Calu3 (cell line): ENCODE data around the gene HCN1. TPM values are rescaled to one million over a fixed set of nuclear protein-coding genes. Genes with fewer than 3 reads are reported as not detected.

Source experiments
- BruUV-seq: library from RNA; stranded (reverse); fragments of 400-500 nt; replicated peaks from 2 replicates; lab custom pipeline; 2021; lab: Mats Ljungman, UMichigan
- CTCF ChIA-PET: fragments of 300-600 bp; sonication (Branson Sonifier 250); formaldehyde crosslinking; loops from one replicate; lab custom pipeline; 2022; ENCODE audit warnings: antibody characterized with exemption; lab: Charles Lee
- DNase-seq: peaks from one replicate; pipeline ENCODE4 v3.0.0; 2022
- H3K27ac Mint-ChIP-seq: one replicate; pipeline ENCODE4 v1.8.0; 2022; ENCODE audit warnings: mixed read lengths; ENCODE audit not compliant: unreplicated experiment
- H3K27me3 Mint-ChIP-seq: one replicate; pipeline ENCODE4 v1.8.0; 2022; ENCODE audit warnings: mixed read lengths; ENCODE audit not compliant: unreplicated experiment
- H3K36me3 Mint-ChIP-seq: one replicate; pipeline ENCODE4 v1.8.0; 2022; ENCODE audit warnings: mild to moderate bottlenecking, moderate library complexity, mixed read lengths; ENCODE audit not compliant: insufficient read depth, unreplicated experiment
- H3K4me1 Mint-ChIP-seq: one replicate; pipeline ENCODE4 v1.8.0; 2022; ENCODE audit warnings: mild to moderate bottlenecking, low read depth, mixed read lengths; ENCODE audit not compliant: unreplicated experiment
- H3K4me3 Mint-ChIP-seq: one replicate; pipeline ENCODE4 v1.8.0; 2022; ENCODE audit warnings: mild to moderate bottlenecking, low read depth, moderate library complexity, mixed read lengths; ENCODE audit not compliant: unreplicated experiment
- H3K9me3 Mint-ChIP-seq: one replicate; pipeline ENCODE4 v1.8.0; 2022; ENCODE audit warnings: low read depth, mixed read lengths; ENCODE audit not compliant: unreplicated experiment
- intact Hi-C: fragments of 100-400 bp; cut with micrococcal nuclease; formaldehyde crosslinking; loops from one replicate; pipeline ENCODE4 v1.10.0; 2022; ENCODE audit not compliant: unreplicated experiment
- total RNA-seq: library from RNA; stranded (reverse); gene quantifications from 2 replicates; pipeline ENCODE4 v1.2.3, GENCODE V29; 2022
- TF ChIP-seq, protein P1 (sequence below): fragments of 200-600 bp; IDR thresholded peaks from one replicate; pipeline ENCODE4 v1.8.0; 2022; ENCODE audit warnings: antibody characterized with exemption; ENCODE audit not compliant: unreplicated experiment

HCN1 gene
- total RNA-seq, 1 experiment from 2014 or later = not detected

DNA sequence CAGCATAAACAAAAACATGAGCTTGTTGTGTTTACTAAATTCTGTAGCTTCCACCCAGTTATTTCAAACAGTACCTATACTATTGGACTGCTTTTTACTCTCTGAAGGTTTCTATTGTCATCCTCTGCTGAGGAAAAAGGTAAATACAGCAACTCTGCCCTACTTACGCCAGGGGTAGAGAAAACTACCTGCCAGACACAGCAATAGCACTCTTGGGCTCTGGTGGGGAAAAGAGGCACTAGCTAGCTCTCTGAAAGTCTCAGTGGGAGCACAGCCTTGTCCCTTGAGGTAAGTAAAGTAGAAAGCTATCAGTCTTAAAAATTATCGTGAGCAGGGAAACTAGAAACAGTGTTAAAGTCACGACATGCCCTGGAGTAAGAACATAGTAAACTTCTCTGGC is 3.7 kb downstream of the HCN1 start:
- CTCF ChIA-PET = no interaction called here
- Mint-ChIP-seq H3K4me1 (no peaks in the 10 kb centered on the region), H3K27ac (no peak overlapping the region), H3K27me3 (no peaks in the 10 kb centered on the region), H3K4me3 (no peak overlapping the region), H3K36me3 (no peaks in the 10 kb centered on the region), H3K9me3 (peaks cover 10% of the 10 kb centered on the region)
- TF ChIP-seq, protein P1, sequence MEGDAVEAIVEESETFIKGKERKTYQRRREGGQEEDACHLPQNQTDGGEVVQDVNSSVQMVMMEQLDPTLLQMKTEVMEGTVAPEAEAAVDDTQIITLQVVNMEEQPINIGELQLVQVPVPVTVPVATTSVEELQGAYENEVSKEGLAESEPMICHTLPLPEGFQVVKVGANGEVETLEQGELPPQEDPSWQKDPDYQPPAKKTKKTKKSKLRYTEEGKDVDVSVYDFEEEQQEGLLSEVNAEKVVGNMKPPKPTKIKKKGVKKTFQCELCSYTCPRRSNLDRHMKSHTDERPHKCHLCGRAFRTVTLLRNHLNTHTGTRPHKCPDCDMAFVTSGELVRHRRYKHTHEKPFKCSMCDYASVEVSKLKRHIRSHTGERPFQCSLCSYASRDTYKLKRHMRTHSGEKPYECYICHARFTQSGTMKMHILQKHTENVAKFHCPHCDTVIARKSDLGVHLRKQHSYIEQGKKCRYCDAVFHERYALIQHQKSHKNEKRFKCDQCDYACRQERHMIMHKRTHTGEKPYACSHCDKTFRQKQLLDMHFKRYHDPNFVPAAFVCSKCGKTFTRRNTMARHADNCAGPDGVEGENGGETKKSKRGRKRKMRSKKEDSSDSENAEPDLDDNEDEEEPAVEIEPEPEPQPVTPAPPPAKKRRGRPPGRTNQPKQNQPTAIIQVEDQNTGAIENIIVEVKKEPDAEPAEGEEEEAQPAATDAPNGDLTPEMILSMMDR = no peak
- no TSS peak for BruUV-seq
- intact Hi-C loops = no loop called here
- DNase-seq = no peak

DNA sequence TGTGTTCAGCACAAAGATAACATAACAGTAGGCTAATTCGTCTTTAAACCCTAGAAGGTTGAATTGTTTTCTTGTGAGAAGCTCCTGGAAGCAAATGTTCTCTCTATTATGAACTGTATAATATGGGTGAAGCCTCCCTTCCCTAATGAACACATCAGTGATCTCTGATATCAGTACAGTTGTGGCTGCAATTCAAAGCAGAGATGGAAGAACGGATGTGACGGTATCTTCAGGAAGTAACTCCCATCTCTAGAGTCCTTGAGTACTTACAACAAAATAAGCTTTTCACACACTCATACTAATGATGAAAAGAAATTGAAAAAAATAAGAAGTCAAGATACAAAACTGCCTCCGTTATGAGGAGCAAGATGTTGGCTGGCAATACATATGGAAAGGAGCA is 4.5 kb downstream of the HCN1 start:
- no peak overlapping the region for H3K4me3 Mint-ChIP-seq
- peaks cover 10% of the 10 kb centered on the region for H3K9me3 Mint-ChIP-seq
- CTCF ChIA-PET = no interaction called here
- H3K4me1 Mint-ChIP-seq = no peaks in the 10 kb centered on the region
- intact Hi-C loops = no loop called here
- no peak overlapping the region for H3K27ac Mint-ChIP-seq
- no TSS peak for BruUV-seq
- H3K27me3 Mint-ChIP-seq = no peaks in the 10 kb centered on the region
- TF ChIP-seq, protein P1 = no peak
- no peaks in the 10 kb centered on the region for H3K36me3 Mint-ChIP-seq
- no peak for DNase-seq

DNA sequence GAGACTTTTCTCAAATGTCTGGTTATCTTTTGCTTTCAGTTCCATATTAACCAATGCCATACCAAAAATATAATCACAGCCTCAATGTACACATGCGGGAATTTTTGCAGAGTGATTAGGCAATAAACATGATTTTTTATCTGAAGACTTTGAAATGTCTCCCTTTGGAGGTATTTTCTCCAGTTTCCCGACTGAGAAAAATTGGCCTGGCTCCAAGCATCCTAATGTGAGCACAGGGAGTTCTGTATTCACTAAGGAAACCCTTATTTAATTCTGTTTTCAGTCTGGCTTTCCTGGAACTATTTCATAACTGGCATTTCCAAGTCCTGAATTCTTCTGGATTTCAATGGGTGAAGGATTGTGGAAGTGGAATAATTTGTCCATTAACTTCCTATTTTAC is 8.5 kb downstream of the HCN1 start:
- CTCF ChIA-PET = no interaction called here
- H3K36me3 Mint-ChIP-seq = no peaks in the 10 kb centered on the region
- DNase-seq = no peak
- BruUV-seq = no TSS peak
- no peaks in the 10 kb centered on the region for H3K27me3 Mint-ChIP-seq
- no peaks in the 10 kb centered on the region for H3K4me1 Mint-ChIP-seq
- H3K9me3 Mint-ChIP-seq = peaks cover 4% of the 10 kb centered on the region
- no peak overlapping the region for H3K27ac Mint-ChIP-seq
- intact Hi-C loops = no loop called here
- TF ChIP-seq, protein P1 = no peak
- no peak overlapping the region for H3K4me3 Mint-ChIP-seq

DNA sequence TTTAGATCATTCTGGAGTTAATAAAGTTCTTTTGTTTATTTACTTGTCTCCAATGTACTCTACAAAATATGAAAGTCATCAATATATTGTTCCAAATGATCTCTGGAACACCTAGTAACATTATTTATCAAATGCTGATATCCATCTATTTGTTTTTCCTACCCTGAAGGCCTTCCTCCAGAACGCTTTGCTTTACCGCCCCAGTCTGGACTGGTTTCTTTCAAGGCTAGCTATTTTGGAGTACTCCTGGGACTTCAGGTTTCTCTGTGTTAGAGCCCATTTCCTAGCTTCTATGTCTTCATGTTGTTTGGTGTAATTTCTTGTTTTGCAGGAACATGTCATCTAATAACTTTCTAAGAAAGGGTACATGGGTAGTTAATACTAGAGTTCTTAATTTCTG is 9.6 kb downstream of the HCN1 start:
- Mint-ChIP-seq H3K4me3 (no peak overlapping the region), H3K27ac (no peak overlapping the region), H3K9me3 (peaks cover 4% of the 10 kb centered on the region), H3K36me3 (no peaks in the 10 kb centered on the region), H3K27me3 (no peaks in the 10 kb centered on the region), H3K4me1 (no peaks in the 10 kb centered on the region)
- intact Hi-C loops = no loop called here
- BruUV-seq = no TSS peak
- TF ChIP-seq, protein P1 = no peak
- CTCF ChIA-PET = no interaction called here
- DNase-seq = no peak

DNA sequence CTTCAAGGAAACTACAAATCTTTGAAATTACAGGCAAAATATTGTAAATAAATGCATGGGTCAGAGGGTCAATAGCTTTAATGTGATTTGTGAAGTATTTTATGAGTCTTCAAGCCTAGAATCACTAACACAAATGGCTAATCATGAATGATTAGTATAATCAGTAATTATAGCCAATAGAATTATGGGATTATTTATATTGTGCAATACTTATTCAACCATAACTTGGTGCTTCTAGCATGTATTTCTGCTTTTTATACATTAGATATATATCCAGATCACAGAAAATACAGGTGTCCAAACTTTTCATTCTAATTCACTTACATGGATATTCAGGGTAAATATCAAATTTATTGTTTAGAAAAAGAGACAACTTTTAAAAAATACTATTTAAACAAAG is 12.1 kb downstream of the HCN1 start:
- TF ChIP-seq, protein P1 = no peak
- peaks cover 6% of the 10 kb centered on the region for H3K9me3 Mint-ChIP-seq
- H3K27ac Mint-ChIP-seq = no peak overlapping the region
- H3K27me3 Mint-ChIP-seq = no peaks in the 10 kb centered on the region
- H3K4me3 Mint-ChIP-seq = no peak overlapping the region
- BruUV-seq = no TSS peak
- no peaks in the 10 kb centered on the region for H3K36me3 Mint-ChIP-seq
- no peaks in the 10 kb centered on the region for H3K4me1 Mint-ChIP-seq
- CTCF ChIA-PET = no interaction called here
- DNase-seq = no peak
- intact Hi-C loops = no loop called here
